ENCODE results near the gene UBE2U.

DNA sequence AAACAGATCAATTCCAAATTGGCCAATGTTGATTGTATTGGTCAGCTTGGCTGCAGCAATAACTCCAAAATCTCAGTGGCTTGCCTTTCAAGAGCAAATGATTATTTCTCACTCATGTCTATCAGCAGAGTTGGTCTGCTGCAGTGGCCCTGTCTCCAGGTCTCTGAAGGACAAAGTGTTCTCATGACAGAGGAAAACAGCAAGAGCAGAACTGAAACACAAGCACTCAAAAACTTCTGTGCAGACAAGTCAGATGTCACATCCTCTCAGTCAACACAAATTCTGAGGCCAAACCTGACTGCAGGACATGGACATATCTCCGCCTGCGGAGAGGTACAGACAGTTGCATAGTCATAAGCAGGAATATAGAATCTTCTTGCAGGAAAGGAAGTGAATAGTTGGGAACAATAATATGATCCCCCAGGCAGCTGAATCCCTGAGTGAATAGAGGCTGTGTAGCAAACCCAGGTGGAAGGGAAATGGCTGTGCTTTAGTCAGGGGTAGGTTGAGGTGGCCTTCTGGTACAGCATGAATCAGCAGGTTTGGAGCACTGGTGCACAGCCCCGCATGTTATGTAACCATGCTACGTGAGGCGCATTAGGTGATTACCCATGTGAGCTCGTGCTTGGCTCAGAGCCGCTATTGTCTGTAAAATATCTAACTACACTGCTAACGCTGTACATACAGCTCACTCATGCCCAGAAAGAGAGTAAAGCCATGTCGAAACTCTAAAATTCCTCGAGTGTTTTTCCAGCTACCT lies 17.1 kb upstream of the UBE2U start:
- TF ChIP-seq, protein P1, sequence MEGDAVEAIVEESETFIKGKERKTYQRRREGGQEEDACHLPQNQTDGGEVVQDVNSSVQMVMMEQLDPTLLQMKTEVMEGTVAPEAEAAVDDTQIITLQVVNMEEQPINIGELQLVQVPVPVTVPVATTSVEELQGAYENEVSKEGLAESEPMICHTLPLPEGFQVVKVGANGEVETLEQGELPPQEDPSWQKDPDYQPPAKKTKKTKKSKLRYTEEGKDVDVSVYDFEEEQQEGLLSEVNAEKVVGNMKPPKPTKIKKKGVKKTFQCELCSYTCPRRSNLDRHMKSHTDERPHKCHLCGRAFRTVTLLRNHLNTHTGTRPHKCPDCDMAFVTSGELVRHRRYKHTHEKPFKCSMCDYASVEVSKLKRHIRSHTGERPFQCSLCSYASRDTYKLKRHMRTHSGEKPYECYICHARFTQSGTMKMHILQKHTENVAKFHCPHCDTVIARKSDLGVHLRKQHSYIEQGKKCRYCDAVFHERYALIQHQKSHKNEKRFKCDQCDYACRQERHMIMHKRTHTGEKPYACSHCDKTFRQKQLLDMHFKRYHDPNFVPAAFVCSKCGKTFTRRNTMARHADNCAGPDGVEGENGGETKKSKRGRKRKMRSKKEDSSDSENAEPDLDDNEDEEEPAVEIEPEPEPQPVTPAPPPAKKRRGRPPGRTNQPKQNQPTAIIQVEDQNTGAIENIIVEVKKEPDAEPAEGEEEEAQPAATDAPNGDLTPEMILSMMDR (optimal IDR thresholded peaks at IDR 0.05 in 1 of 3, IDR thresholded peaks at IDR 0.05 in 1 of 3, conservative IDR thresholded peaks at IDR 0.05 in 1 of 3; ENCODE audit: extremely low read depth in 1 of 3, insufficient read depth in 2 of 3, low read length in 3 of 3) = no peak
- TF ChIP-seq EZH2 (IDR thresholded peaks at IDR 0.05; ENCODE audit: low read length) = no peak

Measured in keratinocyte (primary cell).